SK-N-SH (cell line): ENCODE results near the gene CTNND1. TPM values are rescaled to one million over a fixed set of nuclear protein-coding genes. Genes with fewer than 3 reads are reported as not detected.

Experiments
- CTCF ChIA-PET: fragments of 300-600, 350-600 bp; formaldehyde crosslinking; extraction: SDS; loops from one replicate; lab custom pipeline; 2021; lab: Yijun Ruan, JAX
- POLR2A ChIA-PET: fragments of 350-600 bp; sonication (Branson Sonifier 250); formaldehyde crosslinking; extraction: SDS; loops from one replicate; lab custom pipeline; 2020; ENCODE audit warnings: antibody characterized with exemption, inconsistent platforms; lab: Yijun Ruan, JAX
- DNase-seq: peaks from one replicate; pipeline ENCODE4 v3.0.0; 2012
- H2AFZ ChIP-seq: fragments of 200-600 bp; sonication (generic); 2 replicates; pipeline ENCODE4 v1.8.1; 2016; ENCODE audit warnings: antibody characterized with exemption, mild to moderate bottlenecking, low read depth
- H3F3A ChIP-seq: fragments of 200-600 bp; sonication (generic); replicated peaks from 2 replicates; pipeline ENCODE3; 2016; ENCODE audit warnings: antibody characterized with exemption, mild to moderate bottlenecking; ENCODE audit not compliant: insufficient read depth
- H3K27ac ChIP-seq, 2 experiments: fragments of 200-500 bp in 1 of 2; fragments of 200-600 bp in 1 of 2; sonication (Bioruptor generic) in 1 of 2; sonication (generic), shearing (Covaris generic) in 1 of 2; 2 replicates each; pipeline versions ENCODE4 v1.5.1 to v1.6.1; 2014 to 2016; ENCODE audit warnings: low read depth in 2 of 2, inconsistent platforms in 1 of 2, low read length in 1 of 2, mild to moderate bottlenecking in 1 of 2, mixed read lengths in 1 of 2
- H3K27me3 ChIP-seq: fragments of 200-600 bp; sonication (generic), shearing (Covaris generic); 2 replicates; pipeline ENCODE4 v1.6.1; 2016; ENCODE audit warnings: mixed run types; ENCODE audit not compliant: insufficient read depth
- H3K36me3 ChIP-seq, 2 experiments: fragments of 200-500 bp in 1 of 2; fragments of 200-600 bp in 1 of 2; sonication (Bioruptor generic) in 1 of 2; sonication (generic) in 1 of 2; replicated peaks in 1 of 2; 2 replicates each; pipeline versions ENCODE3 to v1.5.1; 2014 to 2016; ENCODE audit warnings: low read length in 1 of 2, mild to moderate bottlenecking in 1 of 2; ENCODE audit not compliant: insufficient read depth in 2 of 2, control insufficient read depth in 1 of 2
- H3K4me1 ChIP-seq, 2 experiments: fragments of 200-500 bp in 1 of 2; fragments of 200-600 bp in 1 of 2; sonication (Bioruptor generic) in 1 of 2; sonication (generic), shearing (Covaris generic) in 1 of 2; 2 replicates each; pipeline versions ENCODE4 v1.5.1 to v1.6.1; 2014 to 2016; ENCODE audit warnings: low read depth in 1 of 2, low read length in 1 of 2, mixed run types in 1 of 2; ENCODE audit not compliant: insufficient read depth in 2 of 2, control insufficient read depth in 1 of 2
- H3K4me2 ChIP-seq: fragments of 200-600 bp; sonication (generic), shearing (Covaris generic); 2 replicates; pipeline ENCODE4 v1.6.1; 2017; ENCODE audit warnings: mixed run types
- H3K4me3 ChIP-seq, 2 experiments: fragments of 200-500 bp in 1 of 2; fragments of 200-600 bp in 1 of 2; sonication (Bioruptor generic) in 1 of 2; sonication (generic), shearing (Covaris generic) in 1 of 2; 2 replicates each; pipeline versions ENCODE4 v1.5.1 to v1.8.1; 2014 to 2016; ENCODE audit warnings: low read depth in 2 of 2, inconsistent platforms in 1 of 2, low read length in 1 of 2, mild to moderate bottlenecking in 1 of 2, mixed read lengths in 1 of 2, moderate library complexity in 1 of 2
- H3K79me2 ChIP-seq: fragments of 200-600 bp; sonication (generic); 2 replicates; pipeline ENCODE4 v1.8.1; 2017; ENCODE audit warnings: mild to moderate bottlenecking; ENCODE audit not compliant: insufficient read depth
- H3K9ac ChIP-seq: fragments of 200-600 bp; sonication (generic); 2 replicates; pipeline ENCODE4 v1.6.1; 2017; ENCODE audit warnings: mixed run types
- H3K9me2 ChIP-seq: fragments of 200-600 bp; sonication (generic); 2 replicates; pipeline ENCODE4 v1.6.1; 2017; ENCODE audit warnings: mixed run types
- H3K9me3 ChIP-seq: fragments of 200-600 bp; sonication (generic); 2 replicates; pipeline ENCODE4 v1.6.1; 2017; ENCODE audit warnings: mixed run types, mild to moderate bottlenecking, moderate library complexity
- H4K20me1 ChIP-seq: fragments of 200-600 bp; sonication (generic); 2 replicates; pipeline ENCODE4 v1.6.1; 2017; ENCODE audit warnings: mild to moderate bottlenecking, mixed run types; ENCODE audit not compliant: insufficient read depth
- ELF1 ChIP-seq: IDR thresholded peaks from 2 replicates; pipeline ENCODE4 v1.4.0; 2012
- EP300 ChIP-seq, 2 experiments: IDR thresholded peaks; 2 replicates each; pipeline versions ENCODE4 v1.4.0 to v1.6.1; 2012; ENCODE audit warnings: borderline replicate concordance in 1 of 2, low read depth in 1 of 2, low read length in 1 of 2
- MXI1 ChIP-seq: IDR thresholded peaks from 2 replicates; pipeline ENCODE4 v1.6.1; 2012; ENCODE audit warnings: mild to moderate bottlenecking, low read depth, low read length, improper control_type of control experiment
- NRF1 ChIP-seq: IDR thresholded peaks from 2 replicates; pipeline ENCODE4 v1.6.1; 2012; ENCODE audit warnings: low read depth, mild to moderate bottlenecking, low read length
- RCOR1 ChIP-seq: fragments of 150-350 bp; IDR thresholded peaks from 2 replicates; pipeline ENCODE4 v1.6.1; 2017; ENCODE audit warnings: antibody characterized with exemption, low read length
- REST ChIP-seq: IDR thresholded peaks from 2 replicates; pipeline ENCODE4 v1.6.1; 2012; ENCODE audit warnings: mild to moderate bottlenecking, low read depth, low read length, moderate library complexity
- RFX5 ChIP-seq: IDR thresholded peaks from 2 replicates; pipeline ENCODE4 v1.6.1; 2012; ENCODE audit warnings: mild to moderate bottlenecking, improper control_type of control experiment, low read length
- RXRA ChIP-seq: IDR thresholded peaks from 2 replicates; pipeline ENCODE4 v1.4.0; 2012; ENCODE audit warnings: low read depth, mild to moderate bottlenecking, borderline replicate concordance
- USF2 ChIP-seq: fragments of 150-350 bp; IDR thresholded peaks from 2 replicates; pipeline ENCODE4 v1.6.1; 2017; ENCODE audit warnings: antibody characterized with exemption, low read length, low read depth, borderline replicate concordance
- ZBTB33 ChIP-seq: IDR thresholded peaks from 2 replicates; pipeline ENCODE4 v1.4.0; 2012; ENCODE audit warnings: low read depth, borderline replicate concordance
- WGBS: methylation state at CpG from one replicate; pipeline ENCODE4 v1.1.6; 2017; ENCODE audit warnings: low lambda C conversion rate; 5-methylcytosine and 5-hydroxymethylcytosine counted together
- polyA plus RNA-seq, 3 experiments: library from polyadenylated mRNA; depleted of rRNA; stranded (reverse); fragments of >200 nt; gene quantifications; 2 replicates each; pipeline ENCODE4 v1.2.3, GENCODE V29; 2012
- TF ChIP-seq, protein P1 (sequence below): IDR thresholded peaks from 2 replicates; pipeline ENCODE4 v1.4.0; 2012; ENCODE audit warnings: low read depth
- TF ChIP-seq, protein P2 (sequence below): fragments of 200-600 bp; sonication (generic); IDR thresholded peaks from 2 replicates; pipeline ENCODE4 v1.6.1; 2017; ENCODE audit warnings: antibody characterized with exemption, mild to moderate bottlenecking, moderate library complexity

Gene CTNND1
- polyA plus RNA-seq, 1 of the 3 experiments (the other 2 are of a cell fraction), result 39.4 TPM

DNA sequence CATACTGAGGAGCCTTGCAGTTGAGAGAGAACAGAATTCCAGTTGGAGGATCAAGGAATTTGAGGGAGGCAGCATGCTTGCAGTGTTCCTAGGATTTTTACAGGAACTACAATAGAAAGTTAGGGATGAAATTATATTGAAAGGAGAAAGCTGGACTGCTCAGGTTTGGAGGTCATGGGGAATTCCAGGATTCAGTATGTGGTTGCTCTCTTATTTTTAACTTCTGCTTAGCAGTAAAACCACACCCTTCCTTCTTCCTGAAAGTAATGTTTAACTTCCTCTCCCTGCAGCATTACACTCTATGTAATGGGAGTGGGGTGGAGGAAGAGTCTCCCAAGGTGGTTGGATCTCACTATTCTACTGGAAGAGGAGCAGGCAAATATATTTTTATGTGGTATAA lies 31.3 kb downstream of the CTNND1 start:
- no peak for DNase-seq
- H3K4me3 ChIP-seq, result no peak overlapping the region
- no peaks in the 10 kb centered on the region; a peak in 2 of 4 replicates for H3K4me1 ChIP-seq
- H3K4me2 ChIP-seq, result no peak overlapping the region
- POLR2A ChIA-PET, result no interaction called here
- CTCF ChIA-PET, result interaction anchor here (1.6 kb wide), 1 partner anchor 41 kb away, joined by 6 read pairs; the partner anchor contains the start of gene BTBD18
- H3K79me2 ChIP-seq, result peaks cover 88% of the 10 kb centered on the region
- no peaks in the 10 kb centered on the region for H3K9me3 ChIP-seq
- no peak overlapping the region for H3K9ac ChIP-seq
- TF ChIP-seq, protein P1, sequence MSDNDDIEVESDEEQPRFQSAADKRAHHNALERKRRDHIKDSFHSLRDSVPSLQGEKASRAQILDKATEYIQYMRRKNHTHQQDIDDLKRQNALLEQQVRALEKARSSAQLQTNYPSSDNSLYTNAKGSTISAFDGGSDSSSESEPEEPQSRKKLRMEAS, result no peak
- TF ChIP-seq REST, result no peak
- TF ChIP-seq MXI1, result no peak
- TF ChIP-seq ZBTB33, result no peak
- TF ChIP-seq, protein P2, sequence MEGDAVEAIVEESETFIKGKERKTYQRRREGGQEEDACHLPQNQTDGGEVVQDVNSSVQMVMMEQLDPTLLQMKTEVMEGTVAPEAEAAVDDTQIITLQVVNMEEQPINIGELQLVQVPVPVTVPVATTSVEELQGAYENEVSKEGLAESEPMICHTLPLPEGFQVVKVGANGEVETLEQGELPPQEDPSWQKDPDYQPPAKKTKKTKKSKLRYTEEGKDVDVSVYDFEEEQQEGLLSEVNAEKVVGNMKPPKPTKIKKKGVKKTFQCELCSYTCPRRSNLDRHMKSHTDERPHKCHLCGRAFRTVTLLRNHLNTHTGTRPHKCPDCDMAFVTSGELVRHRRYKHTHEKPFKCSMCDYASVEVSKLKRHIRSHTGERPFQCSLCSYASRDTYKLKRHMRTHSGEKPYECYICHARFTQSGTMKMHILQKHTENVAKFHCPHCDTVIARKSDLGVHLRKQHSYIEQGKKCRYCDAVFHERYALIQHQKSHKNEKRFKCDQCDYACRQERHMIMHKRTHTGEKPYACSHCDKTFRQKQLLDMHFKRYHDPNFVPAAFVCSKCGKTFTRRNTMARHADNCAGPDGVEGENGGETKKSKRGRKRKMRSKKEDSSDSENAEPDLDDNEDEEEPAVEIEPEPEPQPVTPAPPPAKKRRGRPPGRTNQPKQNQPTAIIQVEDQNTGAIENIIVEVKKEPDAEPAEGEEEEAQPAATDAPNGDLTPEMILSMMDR, result no peak
- no peak overlapping the region for H3K27ac ChIP-seq
- H3K9me2 ChIP-seq, result no peaks in the 10 kb centered on the region
- peaks cover 5% of the 10 kb centered on the region for H3F3A ChIP-seq
- H3K36me3 ChIP-seq, result peaks cover 5 to 28% of the 10 kb centered on the region in 2 experiments
- H3K27me3 ChIP-seq, result no peaks in the 10 kb centered on the region
- no peak overlapping the region for H2AFZ ChIP-seq
- 0 out of 2 replicates have a peak, but pooled peaks cover 7% of the 10 kb centered on the region for H4K20me1 ChIP-seq

GRCh38 chr11:57793351-57794115 lies 31.9 kb downstream of the CTNND1 start:
- peaks cover 5 to 30% of the 10 kb centered on the region in 2 experiments for H3K36me3 ChIP-seq
- 85% methylated on average over 8 of the region's 8 CpGs for WGBS
- no peak overlapping the region for H3K9ac ChIP-seq
- no peaks in the 10 kb centered on the region for H3K9me2 ChIP-seq
- ChIA-PET POLR2A (no interaction called here), CTCF (interaction anchor here (1.6 kb wide), 1 partner anchor 42 kb away, joined by 6 read pairs; the partner anchor contains the start of gene BTBD18)
- no peak overlapping the region for H3K4me2 ChIP-seq
- H3K27me3 ChIP-seq, result no peaks in the 10 kb centered on the region
- H3K4me1 ChIP-seq, result peaks cover 0 to 3% of the 10 kb centered on the region in 2 experiments; a peak in 3 of 4 replicates
- H3K9me3 ChIP-seq, result no peaks in the 10 kb centered on the region
- peaks cover 88% of the 10 kb centered on the region for H3K79me2 ChIP-seq
- DNase-seq, result no peak
- 0 out of 2 replicates have a peak, but pooled peaks cover 7% of the 10 kb centered on the region for H4K20me1 ChIP-seq
- H3K27ac ChIP-seq, result no peak overlapping the region
- H2AFZ ChIP-seq, result no peak overlapping the region
- no peak overlapping the region for H3K4me3 ChIP-seq
- H3F3A ChIP-seq, result peaks cover 10% of the 10 kb centered on the region
- TF ChIP-seq USF2, result no peak
- TF ChIP-seq EP300 (IDR thresholded peaks at IDR 0.05; ENCODE audit: borderline replicate concordance in 1 of 2, low read depth in 1 of 2, low read length in 1 of 2), result no peak
- TF ChIP-seq MXI1, result no peak
- TF ChIP-seq NRF1, result no peak
- TF ChIP-seq ELF1, result no peak
- TF ChIP-seq RFX5, result no peak
- TF ChIP-seq RXRA, result no peak
- no peak for TF ChIP-seq RCOR1
